ENCODE data around the gene KHDRBS2.

DNA sequence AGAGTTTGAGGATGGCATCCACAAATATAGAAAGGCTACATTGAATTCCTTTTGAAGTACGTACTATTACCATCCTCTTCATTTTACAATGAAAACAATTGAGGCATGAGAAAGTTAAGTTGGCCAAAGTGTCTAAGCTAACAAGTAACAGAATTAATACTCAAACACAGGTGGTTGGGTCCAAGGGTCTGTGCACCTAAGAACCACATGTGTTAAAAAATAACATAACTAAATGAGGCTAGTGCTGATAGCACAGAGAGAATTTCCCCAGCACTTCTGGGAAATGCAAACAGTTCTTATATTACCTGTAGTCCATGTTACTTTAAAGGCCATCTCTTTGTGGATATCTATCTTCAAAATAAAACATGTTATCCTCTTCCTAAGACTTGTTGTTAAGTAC lies 10.5 kb upstream of the KHDRBS2 start:
- TF ChIP-seq, protein P1, sequence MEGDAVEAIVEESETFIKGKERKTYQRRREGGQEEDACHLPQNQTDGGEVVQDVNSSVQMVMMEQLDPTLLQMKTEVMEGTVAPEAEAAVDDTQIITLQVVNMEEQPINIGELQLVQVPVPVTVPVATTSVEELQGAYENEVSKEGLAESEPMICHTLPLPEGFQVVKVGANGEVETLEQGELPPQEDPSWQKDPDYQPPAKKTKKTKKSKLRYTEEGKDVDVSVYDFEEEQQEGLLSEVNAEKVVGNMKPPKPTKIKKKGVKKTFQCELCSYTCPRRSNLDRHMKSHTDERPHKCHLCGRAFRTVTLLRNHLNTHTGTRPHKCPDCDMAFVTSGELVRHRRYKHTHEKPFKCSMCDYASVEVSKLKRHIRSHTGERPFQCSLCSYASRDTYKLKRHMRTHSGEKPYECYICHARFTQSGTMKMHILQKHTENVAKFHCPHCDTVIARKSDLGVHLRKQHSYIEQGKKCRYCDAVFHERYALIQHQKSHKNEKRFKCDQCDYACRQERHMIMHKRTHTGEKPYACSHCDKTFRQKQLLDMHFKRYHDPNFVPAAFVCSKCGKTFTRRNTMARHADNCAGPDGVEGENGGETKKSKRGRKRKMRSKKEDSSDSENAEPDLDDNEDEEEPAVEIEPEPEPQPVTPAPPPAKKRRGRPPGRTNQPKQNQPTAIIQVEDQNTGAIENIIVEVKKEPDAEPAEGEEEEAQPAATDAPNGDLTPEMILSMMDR (conservative IDR thresholded peaks at IDR 0.05; ENCODE audit: low read depth in 2 of 2) = no peak
- TF ChIP-seq EZH2phosphoT487 (IDR thresholded peaks at IDR 0.05; ENCODE audit: unreplicated experiment) (no peak), EZH2 (IDR thresholded peaks at IDR 0.05; ENCODE audit: low read depth, unreplicated experiment) (no peak), POLR2AphosphoS5 (IDR thresholded peaks at IDR 0.05; ENCODE audit: low read depth) (no peak), CREB1 (CRISPR knock-in tag; IDR thresholded peaks at IDR 0.05; ENCODE audit: low read depth) (no peak), NANOG (IDR thresholded peaks at IDR 0.05; ENCODE audit: borderline replicate concordance) (no peak), ZNF114 (CRISPR knock-in tag; IDR thresholded peaks at IDR 0.05) (no peak), ZNF331 (CRISPR knock-in tag; IDR thresholded peaks at IDR 0.05; ENCODE audit: low read depth) (no peak), JUNB (IDR thresholded peaks at IDR 0.05; ENCODE audit: unreplicated experiment) (no peak), STAT1 (IDR thresholded peaks at IDR 0.05; ENCODE audit: unreplicated experiment) (no peak)
- TF ChIP-seq, protein P2, sequence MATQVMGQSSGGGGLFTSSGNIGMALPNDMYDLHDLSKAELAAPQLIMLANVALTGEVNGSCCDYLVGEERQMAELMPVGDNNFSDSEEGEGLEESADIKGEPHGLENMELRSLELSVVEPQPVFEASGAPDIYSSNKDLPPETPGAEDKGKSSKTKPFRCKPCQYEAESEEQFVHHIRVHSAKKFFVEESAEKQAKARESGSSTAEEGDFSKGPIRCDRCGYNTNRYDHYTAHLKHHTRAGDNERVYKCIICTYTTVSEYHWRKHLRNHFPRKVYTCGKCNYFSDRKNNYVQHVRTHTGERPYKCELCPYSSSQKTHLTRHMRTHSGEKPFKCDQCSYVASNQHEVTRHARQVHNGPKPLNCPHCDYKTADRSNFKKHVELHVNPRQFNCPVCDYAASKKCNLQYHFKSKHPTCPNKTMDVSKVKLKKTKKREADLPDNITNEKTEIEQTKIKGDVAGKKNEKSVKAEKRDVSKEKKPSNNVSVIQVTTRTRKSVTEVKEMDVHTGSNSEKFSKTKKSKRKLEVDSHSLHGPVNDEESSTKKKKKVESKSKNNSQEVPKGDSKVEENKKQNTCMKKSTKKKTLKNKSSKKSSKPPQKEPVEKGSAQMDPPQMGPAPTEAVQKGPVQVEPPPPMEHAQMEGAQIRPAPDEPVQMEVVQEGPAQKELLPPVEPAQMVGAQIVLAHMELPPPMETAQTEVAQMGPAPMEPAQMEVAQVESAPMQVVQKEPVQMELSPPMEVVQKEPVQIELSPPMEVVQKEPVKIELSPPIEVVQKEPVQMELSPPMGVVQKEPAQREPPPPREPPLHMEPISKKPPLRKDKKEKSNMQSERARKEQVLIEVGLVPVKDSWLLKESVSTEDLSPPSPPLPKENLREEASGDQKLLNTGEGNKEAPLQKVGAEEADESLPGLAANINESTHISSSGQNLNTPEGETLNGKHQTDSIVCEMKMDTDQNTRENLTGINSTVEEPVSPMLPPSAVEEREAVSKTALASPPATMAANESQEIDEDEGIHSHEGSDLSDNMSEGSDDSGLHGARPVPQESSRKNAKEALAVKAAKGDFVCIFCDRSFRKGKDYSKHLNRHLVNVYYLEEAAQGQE (IDR thresholded peaks at IDR 0.05; ENCODE audit: unreplicated experiment) = no peak
- TF ChIP-seq, protein P3, sequence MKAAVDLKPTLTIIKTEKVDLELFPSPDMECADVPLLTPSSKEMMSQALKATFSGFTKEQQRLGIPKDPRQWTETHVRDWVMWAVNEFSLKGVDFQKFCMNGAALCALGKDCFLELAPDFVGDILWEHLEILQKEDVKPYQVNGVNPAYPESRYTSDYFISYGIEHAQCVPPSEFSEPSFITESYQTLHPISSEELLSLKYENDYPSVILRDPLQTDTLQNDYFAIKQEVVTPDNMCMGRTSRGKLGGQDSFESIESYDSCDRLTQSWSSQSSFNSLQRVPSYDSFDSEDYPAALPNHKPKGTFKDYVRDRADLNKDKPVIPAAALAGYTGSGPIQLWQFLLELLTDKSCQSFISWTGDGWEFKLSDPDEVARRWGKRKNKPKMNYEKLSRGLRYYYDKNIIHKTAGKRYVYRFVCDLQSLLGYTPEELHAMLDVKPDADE (IDR thresholded peaks at IDR 0.05) = no peak
- TF ChIP-seq, protein P4, sequence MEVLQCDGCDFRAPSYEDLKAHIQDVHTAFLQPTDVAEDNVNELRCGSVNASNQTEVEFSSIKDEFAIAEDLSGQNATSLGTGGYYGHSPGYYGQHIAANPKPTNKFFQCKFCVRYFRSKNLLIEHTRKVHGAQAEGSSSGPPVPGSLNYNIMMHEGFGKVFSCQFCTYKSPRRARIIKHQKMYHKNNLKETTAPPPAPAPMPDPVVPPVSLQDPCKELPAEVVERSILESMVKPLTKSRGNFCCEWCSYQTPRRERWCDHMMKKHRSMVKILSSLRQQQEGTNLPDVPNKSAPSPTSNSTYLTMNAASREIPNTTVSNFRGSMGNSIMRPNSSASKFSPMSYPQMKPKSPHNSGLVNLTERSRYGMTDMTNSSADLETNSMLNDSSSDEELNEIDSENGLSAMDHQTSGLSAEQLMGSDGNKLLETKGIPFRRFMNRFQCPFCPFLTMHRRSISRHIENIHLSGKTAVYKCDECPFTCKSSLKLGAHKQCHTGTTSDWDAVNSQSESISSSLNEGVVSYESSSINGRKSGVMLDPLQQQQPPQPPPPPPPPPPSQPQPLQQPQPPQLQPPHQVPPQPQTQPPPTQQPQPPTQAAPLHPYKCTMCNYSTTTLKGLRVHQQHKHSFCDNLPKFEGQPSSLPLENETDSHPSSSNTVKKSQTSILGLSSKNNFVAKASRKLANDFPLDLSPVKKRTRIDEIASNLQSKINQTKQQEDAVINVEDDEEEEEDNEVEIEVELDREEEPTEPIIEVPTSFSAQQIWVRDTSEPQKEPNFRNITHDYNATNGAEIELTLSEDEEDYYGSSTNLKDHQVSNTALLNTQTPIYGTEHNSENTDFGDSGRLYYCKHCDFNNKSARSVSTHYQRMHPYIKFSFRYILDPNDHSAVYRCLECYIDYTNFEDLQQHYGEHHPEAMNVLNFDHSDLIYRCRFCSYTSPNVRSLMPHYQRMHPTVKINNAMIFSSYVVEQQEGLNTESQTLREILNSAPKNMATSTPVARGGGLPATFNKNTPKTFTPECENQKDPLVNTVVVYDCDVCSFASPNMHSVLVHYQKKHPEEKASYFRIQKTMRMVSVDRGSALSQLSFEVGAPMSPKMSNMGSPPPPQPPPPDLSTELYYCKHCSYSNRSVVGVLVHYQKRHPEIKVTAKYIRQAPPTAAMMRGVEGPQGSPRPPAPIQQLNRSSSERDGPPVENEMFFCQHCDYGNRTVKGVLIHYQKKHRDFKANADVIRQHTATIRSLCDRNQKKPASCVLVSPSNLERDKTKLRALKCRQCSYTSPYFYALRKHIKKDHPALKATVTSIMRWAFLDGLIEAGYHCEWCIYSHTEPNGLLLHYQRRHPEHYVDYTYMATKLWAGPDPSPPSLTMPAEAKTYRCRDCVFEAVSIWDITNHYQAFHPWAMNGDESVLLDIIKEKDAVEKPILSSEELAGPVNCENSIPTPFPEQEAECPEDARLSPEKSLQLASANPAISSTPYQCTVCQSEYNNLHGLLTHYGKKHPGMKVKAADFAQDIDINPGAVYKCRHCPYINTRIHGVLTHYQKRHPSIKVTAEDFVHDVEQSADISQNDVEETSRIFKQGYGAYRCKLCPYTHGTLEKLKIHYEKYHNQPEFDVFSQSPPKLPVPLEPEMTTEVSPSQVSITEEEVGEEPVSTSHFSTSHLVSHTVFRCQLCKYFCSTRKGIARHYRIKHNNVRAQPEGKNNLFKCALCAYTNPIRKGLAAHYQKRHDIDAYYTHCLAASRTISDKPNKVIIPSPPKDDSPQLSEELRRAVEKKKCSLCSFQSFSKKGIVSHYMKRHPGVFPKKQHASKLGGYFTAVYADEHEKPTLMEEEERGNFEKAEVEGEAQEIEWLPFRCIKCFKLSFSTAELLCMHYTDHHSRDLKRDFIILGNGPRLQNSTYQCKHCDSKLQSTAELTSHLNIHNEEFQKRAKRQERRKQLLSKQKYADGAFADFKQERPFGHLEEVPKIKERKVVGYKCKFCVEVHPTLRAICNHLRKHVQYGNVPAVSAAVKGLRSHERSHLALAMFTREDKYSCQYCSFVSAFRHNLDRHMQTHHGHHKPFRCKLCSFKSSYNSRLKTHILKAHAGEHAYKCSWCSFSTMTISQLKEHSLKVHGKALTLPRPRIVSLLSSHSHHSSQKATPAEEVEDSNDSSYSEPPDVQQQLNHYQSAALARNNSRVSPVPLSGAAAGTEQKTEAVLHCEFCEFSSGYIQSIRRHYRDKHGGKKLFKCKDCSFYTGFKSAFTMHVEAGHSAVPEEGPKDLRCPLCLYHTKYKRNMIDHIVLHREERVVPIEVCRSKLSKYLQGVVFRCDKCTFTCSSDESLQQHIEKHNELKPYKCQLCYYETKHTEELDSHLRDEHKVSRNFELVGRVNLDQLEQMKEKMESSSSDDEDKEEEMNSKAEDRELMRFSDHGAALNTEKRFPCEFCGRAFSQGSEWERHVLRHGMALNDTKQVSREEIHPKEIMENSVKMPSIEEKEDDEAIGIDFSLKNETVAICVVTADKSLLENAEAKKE (CRISPR knock-in tag; IDR thresholded peaks at IDR 0.05) = no peak

All from GM23338 (cell line).